ENCODE data around the gene PRKN.
"Not testable (repeated sequence)": the region's sequence is repeated elsewhere in the genome, so short reads cannot be mapped to it uniquely, and the experiment has no call there.

PRKN gene

DNA sequence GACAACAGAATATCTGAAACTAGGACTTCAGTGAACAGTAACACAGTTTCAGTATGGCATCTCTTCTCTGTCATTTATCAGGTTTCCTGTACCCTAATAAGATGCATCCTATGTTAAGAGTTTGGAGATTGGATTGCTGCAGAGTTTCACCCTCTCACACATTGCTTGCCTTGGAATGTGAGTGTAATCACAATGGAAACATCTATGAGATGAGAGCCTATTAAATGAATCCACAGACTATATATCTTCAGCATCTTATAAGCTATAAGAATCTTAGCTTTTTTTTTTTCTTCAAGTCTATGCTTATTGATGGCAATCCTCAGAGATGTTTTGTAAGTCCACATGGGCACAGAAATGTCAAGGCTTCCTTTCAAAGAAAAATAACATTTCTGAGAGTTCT, 292.5 kb downstream of the PRKN start:
- no peak for DNase-seq

GRCh38 chr6:162421004-162421403, 306.6 kb downstream of the PRKN start:
- no peak for DNase-seq

GRCh38 chr6:162416831-162417537, 310.6 kb downstream of the PRKN start:
- DNase-seq, result no peak

DNA sequence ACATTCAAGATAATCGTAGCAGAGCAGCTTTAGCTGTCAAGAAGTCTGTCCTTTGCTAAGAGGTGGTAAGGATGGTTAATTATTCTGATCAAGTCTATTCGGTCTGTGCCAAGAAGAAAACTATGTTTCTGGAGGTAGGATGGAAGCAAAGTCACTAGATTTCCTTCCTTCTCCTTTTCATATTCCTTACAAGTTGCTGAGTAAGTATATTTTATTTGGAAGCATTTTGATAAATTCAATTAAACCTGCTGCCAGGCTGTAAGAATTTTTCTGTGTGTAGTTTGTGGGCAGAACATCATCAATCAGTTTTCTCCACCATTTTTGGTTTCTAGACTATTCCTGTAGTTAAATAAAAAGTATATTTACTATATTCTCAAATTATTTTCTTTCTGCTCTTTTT, 311.3 kb downstream of the PRKN start:
- DNase-seq, result no peak

GRCh38 chr6:162409741-162410691, 317.6 kb downstream of the PRKN start:
- no peak for DNase-seq

DNA sequence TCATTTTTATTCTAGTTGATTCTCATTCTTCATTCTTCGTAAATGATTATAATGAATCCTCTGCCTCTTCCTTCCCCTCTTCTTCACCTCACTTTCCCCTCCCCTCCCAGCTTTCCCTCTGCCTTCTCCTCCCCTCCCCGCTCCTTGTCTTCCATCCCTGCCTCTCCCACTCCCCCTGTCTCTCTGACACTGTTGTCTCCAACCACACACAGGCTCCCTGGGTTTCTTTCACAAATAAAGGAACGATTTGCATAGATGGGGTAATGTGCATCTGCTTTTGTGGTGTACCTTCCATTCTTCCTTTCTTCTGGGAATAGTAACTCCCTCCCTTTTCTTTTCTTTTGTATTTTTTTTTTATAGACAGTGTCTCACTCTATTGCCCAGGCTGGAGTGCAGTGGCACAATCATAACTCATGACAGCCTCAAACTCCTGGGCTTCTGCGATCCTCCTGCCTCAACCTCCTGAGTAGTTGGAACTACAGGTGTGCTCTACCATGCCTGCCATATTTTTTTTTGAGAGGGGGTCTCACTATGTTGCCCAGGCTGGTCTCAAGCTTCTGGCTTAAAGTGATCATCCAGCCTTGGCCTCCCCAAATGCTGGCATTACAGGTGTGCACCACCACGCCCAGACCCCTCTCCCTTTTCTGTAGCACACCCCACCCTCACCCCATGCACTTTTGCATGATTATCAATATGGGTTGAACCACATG, 318.6 kb downstream of the PRKN start:
- peak in 1 of 2 experiments; percentile 36 for DNase-seq

GRCh38 chr6:162404951-162405350, 322.6 kb downstream of the PRKN start:
- DNase-seq, result no peak

GRCh38 chr6:162403031-162403430, 324.5 kb downstream of the PRKN start:
- DNase-seq, result no peak

DNA sequence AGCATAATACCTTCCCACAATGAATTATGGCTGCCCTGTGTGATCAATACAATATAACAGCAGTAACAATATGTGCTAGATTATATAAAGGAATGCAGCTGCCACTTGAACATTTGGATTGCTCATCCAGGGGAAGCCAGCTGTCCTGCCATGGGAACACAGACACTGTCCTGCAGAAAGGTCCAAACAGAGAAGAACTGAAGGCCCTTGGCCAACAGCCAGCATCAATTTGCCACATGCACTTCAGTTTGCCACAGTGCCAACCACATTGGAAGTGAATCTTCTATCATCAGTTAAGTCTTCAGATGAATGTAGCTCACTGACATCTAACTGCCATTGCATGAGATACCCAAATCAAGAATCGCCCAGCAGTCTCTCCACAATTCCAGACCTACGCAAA, 332.4 kb downstream of the PRKN start:
- DNase-seq, result no peak

- not testable (repeated sequence) for DNase-seq
Measured at GRCh38 chr6:162390961-162391811, 336.4 kb downstream of the PRKN start.

DNA sequence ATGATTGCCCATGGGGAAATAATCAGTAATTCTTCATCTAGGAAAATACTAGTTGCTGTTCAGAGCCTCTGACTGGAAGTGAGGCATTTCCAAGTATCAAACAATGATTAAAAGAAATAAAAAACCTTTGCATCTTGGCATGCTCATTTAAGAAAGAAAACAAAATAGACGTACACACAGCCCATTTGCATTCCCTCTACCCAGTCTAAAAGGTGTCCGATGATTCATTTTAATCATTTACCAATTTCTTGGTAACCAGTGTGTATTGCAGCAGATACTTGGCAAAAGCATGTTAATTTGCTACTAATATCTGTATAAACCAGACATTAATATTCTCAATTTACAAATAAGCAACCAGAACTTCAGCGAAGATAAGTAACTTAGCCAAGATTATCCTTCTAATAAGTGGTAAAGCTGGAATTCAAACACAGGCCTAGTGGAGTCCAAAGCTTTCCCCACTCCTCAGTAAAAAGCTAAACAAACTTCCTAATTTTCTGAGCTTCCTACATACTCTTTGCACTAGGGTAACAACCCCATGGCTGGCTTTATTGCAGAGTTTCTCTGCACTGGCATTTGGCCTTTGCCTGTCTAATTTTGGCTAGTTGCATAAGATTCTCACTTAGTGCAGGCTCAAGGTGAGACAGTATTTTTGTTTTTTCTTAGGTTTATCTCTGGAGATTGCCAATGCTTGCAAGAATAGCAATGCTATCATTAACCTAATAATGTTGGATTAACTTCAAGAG, 338.1 kb downstream of the PRKN start:
- DNase-seq, result no peak

- no peak for DNase-seq
Measured at GRCh38 chr6:162388383-162388777, 339.2 kb downstream of the PRKN start.

DNA sequence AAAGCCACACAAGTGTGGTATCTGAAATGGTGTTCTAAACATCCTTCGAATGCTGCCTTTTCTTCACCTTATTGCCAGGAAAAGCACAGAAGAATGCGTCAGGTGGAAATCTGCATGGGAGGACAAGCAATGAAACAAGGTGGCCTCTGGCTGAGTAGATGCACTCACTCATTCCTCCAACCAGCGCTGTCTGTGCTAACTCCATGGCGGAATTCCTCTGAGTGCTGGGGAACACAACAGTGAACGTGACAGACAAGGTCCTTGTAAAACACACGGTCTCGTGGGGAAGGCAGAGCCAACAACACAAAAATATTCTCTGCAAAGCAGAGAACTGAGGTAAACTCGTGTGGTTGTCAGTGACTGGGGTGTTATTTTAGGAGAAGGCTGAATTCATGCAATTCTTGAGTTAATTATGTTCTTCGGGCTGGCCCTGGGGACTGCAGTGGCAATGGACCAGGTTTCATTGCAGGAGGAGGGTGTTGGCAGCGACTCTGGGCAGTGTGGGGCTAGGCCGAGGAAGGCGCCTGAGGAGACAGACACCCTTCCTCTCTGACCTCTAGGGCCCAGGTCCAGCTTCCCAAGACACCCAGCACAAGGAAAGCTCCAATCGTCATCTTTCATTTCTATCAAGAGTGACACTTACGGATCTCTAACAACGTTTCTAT, 339.7 kb downstream of the PRKN start:
- DNase-seq, result no peak

- DNase-seq, result no peak
Measured at GRCh38 chr6:162385980-162386379, 341.6 kb downstream of the PRKN start.

- DNase-seq, result no peak
Measured at GRCh38 chr6:162379757-162380409, 347.7 kb downstream of the PRKN start.

DNA sequence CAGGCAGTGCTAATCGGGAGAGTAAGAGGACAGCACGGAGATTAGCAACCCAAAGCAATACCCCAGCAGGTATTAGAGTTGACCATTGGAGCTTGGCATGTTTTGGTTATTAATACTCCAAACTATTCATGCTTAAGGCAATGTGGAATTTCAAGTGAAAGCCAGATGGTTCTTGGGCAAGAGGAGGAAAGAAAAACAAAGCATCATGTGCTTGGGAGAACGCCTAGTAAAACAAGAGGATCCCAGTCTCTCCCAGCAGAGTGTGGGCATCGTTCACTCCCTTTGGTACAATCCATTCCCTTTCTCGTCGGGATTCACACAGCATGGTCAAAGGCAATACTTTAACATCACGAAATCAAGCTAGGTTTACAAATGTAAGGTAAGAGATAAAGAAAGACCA, 349.8 kb downstream of the PRKN start:
- no peak for DNase-seq

DNA sequence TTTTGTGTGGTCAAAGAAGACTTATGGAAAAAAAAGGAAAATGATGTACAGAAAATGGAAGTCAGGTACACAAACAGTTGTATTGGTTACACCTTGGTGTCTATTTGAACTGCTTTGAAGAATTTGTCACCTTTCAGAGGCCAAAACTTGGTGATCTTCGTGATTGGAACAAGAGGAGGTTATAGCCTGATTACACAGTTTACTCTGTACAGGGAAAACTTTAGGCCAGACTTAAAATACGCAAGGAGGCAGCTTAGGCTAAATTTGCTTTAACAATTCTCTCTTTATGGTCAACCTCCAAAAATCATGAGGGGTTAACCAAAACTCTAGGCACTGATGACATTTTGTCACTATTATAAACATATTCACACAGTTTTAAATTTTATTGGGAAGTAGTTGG, 353.7 kb downstream of the PRKN start:
- DNase-seq, result no peak

DNA sequence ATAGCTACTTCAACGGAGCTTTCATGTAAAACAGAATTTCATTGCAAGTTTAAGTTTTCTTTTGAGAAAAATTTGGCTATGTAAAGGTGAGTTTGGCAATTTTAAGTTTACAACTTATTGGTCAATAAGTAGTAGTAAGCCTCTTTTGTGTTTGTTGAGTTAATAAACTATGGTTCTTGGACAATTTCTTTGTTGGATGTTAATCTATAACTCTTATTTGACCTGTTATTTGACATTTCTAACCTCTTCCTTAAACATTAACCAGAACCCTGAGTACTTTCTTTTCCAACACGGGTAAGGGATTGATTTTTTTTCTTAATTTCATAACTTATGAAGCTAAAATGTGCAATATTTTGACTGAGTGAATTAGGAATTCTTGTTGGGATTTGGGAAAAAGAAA, 354.4 kb downstream of the PRKN start:
- no peak for DNase-seq

- DNase-seq, result peak in 1 of 2 experiments; percentile 42
Measured at GRCh38 chr6:162372106-162372505, 355.5 kb downstream of the PRKN start.

GRCh38 chr6:162371121-162371520, 356.4 kb downstream of the PRKN start:
- no peak for DNase-seq

DNA sequence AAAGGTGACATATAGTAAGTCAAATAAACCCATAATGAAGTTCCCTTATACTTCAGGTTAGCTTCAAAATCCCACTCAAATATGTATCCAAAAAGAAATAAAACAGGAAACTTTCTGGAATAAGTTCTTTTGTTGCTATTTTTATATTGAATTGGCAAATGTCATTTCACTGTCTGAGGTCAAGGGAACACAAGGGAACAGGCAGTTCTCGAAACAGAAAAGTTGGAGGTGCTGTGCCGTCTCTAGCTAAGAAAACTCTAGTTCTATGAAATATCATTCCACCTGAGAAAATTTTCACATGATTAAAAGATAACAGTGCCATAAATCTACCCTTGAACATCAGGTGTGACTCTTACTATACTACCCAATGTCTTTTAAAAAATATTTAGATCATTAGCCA, 358.5 kb downstream of the PRKN start:
- no peak for DNase-seq

All from NCI-H526 (cell line).